NCI-H128 (cell line): ENCODE results near the gene RNMT.

Experiments
- DNase-seq: peaks from one replicate; lab custom pipeline; 2025; ENCODE audit not compliant: unreplicated experiment; lab: John Stamatoyannopoulos, UW

RNMT gene

DNA sequence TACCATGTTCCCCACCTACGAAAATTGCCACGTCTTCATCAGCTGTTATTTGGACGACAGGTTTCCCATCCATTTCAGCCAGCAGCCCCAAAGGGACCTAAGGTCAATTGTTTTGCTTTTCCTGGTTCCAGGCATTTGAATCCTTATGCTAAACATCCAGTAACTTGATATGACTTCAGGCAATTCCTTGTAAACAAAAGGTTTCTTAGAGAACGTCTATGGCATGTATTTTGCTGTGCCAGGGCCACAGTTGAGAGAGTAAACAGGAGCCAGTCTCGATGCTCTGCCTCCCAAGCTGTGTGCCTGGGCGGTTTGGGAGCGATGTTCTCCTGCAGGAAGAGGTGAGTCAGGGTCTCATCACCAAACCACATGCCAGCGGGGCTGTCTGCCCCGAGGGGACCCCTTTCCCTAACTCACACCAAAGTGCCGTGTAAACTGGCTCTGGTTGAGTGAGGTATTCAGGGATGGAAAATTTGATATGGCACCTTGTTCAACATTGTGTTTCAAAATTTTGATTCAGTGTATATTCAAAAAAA is 84.5 kb downstream of the RNMT start:
- DNase-seq: no peak

DNA sequence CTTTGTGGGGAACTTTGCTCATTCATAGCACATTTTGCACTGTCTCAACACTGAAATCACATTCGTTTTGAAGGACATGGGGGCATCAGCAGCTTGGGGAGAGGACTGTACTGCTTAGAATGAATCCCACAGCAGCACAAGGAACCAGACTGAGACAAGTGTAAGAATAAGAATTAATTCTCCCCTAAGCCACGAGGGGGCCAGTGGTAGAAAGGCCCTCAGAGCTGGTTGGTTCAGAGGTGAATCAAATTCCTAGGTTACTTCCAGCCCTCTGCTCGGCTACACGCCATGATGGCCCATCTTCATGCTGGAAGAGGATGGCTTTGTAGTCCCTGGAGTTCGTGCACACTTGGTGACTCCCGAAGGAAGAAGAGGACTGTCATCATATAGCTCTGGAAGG is 85.5 kb downstream of the RNMT start:
- DNase-seq: no peak

DNA sequence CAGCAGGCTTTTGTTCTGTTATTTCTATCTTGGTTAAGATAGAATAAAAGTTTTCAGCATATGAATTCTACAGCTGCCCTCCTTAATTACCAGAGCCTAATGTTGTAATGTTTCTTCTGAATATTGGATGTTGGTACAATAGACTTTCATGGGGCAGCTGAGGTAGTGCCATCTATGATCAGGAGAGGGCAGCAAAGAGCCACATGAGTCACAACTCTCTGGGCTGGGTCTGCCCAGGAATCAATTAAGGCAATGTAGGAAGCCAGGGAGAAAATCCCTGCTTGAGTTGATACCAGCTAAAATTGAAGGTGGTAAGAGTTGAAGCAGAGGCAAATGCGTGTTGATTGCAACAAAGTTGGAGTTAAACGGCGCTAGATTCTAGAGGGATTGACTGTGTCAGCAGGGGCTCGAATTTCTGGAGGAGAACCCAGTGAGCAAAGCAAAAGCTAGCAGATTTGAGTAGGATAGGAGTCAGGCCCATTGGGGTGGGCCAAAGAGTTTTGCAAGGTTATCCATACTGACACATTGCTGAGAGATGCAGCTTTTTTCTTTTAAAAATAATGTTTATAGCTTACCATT is 86.9 kb downstream of the RNMT start:
- DNase-seq: peak; percentile 43
